ENCODE data around the gene CRYBG3.

Gene CRYBG3

GRCh38 chr3:97822359-97822775 is 556 bp downstream of the CRYBG3 start (continued):
- TF ChIP-seq ZNF391 (tag by site-specific recombination; IDR thresholded peaks at IDR 0.05; ENCODE audit: borderline replicate concordance, low read depth) (no peak), ZNF223 (tag by site-specific recombination; IDR thresholded peaks at IDR 0.05) (no peak), ZNF76 (tag by site-specific recombination; IDR thresholded peaks at IDR 0.05; ENCODE audit: borderline replicate concordance, low read depth) (peak; percentile 61; the same call in 1 of the 2 replicates), CTCF (tag by site-specific recombination; IDR thresholded peaks at IDR 0.05) (no peak), ZBTB17 (tag by site-specific recombination; IDR thresholded peaks at IDR 0.05) (peak; percentile 91), ZNF24 (tag by site-specific recombination; IDR thresholded peaks at IDR 0.05) (no peak), ZNF501 (tag by site-specific recombination; IDR thresholded peaks at IDR 0.05) (0 out of 2 replicates have a peak, but pooled peaks have one; percentile 46), HOXD13 (CRISPR knock-in tag; IDR thresholded peaks at IDR 0.05; ENCODE audit: borderline replicate concordance) (no peak), ZNF311 (tag by site-specific recombination; IDR thresholded peaks at IDR 0.05; ENCODE audit: borderline replicate concordance) (no peak), ZNF366 (tag by site-specific recombination; conservative IDR thresholded peaks at IDR 0.05) (no peak; the same call in 1 of the 2 replicates), ZNF623 (tag by site-specific recombination; IDR thresholded peaks at IDR 0.05) (no peak), ZNF555 (tag by site-specific recombination; conservative IDR thresholded peaks at IDR 0.05) (no peak), ZNF175 (tag by site-specific recombination; IDR thresholded peaks at IDR 0.05) (no peak), ZNF214 (tag by site-specific recombination; IDR thresholded peaks at IDR 0.05; ENCODE audit: borderline replicate concordance) (no peak), GLIS2 (tag by site-specific recombination; IDR thresholded peaks at IDR 0.05) (peak; percentile 3; the same call in 1 of the 2 replicates), ZNF292 (tag by site-specific recombination; IDR thresholded peaks at IDR 0.05; ENCODE audit: borderline replicate concordance, low read depth) (no peak), ZNF121 (tag by site-specific recombination; IDR thresholded peaks at IDR 0.05) (no peak), ZSCAN4 (tag by site-specific recombination; IDR thresholded peaks at IDR 0.05) (no peak), ZNF837 (tag by site-specific recombination; IDR thresholded peaks at IDR 0.05) (no peak)
- TF ChIP-seq, protein P1, sequence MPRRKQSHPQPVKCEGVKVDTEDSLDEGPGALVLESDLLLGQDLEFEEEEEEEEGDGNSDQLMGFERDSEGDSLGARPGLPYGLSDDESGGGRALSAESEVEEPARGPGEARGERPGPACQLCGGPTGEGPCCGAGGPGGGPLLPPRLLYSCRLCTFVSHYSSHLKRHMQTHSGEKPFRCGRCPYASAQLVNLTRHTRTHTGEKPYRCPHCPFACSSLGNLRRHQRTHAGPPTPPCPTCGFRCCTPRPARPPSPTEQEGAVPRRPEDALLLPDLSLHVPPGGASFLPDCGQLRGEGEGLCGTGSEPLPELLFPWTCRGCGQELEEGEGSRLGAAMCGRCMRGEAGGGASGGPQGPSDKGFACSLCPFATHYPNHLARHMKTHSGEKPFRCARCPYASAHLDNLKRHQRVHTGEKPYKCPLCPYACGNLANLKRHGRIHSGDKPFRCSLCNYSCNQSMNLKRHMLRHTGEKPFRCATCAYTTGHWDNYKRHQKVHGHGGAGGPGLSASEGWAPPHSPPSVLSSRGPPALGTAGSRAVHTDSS (tag by site-specific recombination; IDR thresholded peaks at IDR 0.05) = peak; percentile 2; the same call in 1 of the 2 replicates

DNA sequence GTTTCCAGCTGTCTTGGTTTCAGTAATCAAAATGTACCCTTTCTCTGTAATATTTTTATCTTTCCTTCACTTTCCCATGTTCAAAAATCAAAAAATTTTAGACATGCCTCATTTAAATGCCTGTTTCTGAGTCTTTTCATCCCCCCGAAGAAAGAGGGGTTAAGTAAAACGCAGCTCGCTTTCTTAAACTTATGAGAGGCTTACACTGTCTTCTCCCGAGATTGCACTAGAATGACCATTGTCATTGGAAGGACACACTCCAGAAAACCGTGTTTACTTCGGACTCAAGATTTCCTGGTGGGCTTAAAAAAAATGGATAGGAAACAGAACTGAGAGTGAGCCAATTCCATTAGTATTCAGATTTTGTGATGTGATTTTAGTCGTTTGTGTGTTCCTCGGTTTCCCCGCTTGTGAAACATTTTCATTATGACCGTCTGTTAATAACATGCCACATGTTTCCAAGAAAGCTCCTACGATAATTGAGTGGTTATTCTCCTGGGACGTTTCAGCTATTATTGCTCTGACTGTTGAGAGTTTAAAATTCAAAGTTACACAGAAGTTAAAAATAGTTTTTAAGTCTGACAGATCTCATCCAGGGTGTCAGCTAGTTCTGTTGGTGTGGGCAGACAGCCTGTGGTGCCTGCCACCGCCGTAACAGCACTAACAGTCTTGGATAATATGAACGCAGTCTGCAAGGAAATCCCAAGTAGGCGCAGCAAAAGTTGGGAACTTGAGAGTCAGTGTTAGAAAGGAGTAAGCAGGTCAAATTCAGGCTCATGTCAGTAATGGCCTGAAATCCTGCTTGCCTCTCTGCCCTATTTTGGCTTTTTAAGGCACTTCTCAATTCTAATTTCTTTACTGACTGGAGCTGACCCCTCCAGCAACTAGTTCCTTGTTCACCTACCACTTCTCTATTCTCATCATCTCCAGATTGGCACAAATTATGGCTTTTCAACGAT is 1.5 kb downstream of the CRYBG3 start:
- H3K36me3 ChIP-seq (ENCODE audit: control insufficient read depth in 2 of 2, insufficient read depth in 1 of 2, low read length in 2 of 2) = no peaks in the 10 kb centered on the region
- no peaks in the 10 kb centered on the region for H3K9me3 ChIP-seq (ENCODE audit: control insufficient read depth, insufficient read depth, low read depth, low read length)
- TF ChIP-seq ZNF600 (tag by site-specific recombination; IDR thresholded peaks at IDR 0.05) = peak; percentile 70
- TF ChIP-seq ZIC2 (tag by site-specific recombination; IDR thresholded peaks at IDR 0.05) = no peak
- POLR2A ChIA-PET = no interaction called here
- CTCF ChIA-PET = no interaction called here
- no peak overlapping the region for H3K27ac ChIP-seq (ENCODE audit: extremely low read depth, low read depth, low read length)
- H3K4me1 ChIP-seq (ENCODE audit: control insufficient read depth, insufficient read depth, low read length) = peaks cover 6% of the 10 kb centered on the region
- peak overlapping the region; percentile 86 for H3K4me3 ChIP-seq (ENCODE audit: low read depth, low read length)
